A172 (cell line): Measurements from ENCODE around the gene RPS6KA1. TPM values are rescaled to one million over a fixed set of nuclear protein-coding genes. Genes with fewer than 3 reads are reported as not detected.

Experiments
- DNase-seq: peaks from one replicate; pipeline ENCODE4 v3.0.0-alpha.2; 2015; ENCODE audit warnings: low spot score
- total RNA-seq: library from RNA; depleted of rRNA; stranded (reverse); fragments of >200 nt; shearing (Covaris generic); gene quantifications from 2 replicates; pipeline ENCODE4 v1.2.3, GENCODE V29; 2014

Gene RPS6KA1
- total RNA-seq, 1 experiment from 2014 or later, result 14.6 TPM

DNA sequence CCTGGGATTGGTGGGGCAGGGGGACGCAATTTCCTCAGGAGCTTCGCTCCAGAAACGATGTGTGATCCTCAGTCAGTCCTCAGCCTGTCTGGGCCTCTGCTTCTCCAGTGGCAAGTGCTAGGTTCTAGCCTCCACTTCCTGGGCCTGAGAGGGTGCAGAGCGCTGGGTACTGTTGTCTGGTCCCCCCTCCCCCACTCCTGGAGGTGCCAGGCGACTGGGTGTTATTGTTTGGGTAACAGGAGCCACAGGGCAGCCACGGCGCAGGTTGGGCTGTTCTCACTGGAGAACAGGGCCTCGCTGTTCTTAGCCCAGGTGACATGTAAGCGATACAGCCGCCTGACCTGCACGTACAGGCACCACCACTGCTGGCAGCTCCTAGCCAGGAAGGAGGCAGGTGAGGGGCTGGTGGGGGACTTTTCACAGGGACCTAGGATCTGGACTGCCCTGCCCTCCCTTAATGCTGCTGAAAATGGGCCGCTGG lies 2.1 kb downstream of the RPS6KA1 start:
- no peak for DNase-seq

DNA sequence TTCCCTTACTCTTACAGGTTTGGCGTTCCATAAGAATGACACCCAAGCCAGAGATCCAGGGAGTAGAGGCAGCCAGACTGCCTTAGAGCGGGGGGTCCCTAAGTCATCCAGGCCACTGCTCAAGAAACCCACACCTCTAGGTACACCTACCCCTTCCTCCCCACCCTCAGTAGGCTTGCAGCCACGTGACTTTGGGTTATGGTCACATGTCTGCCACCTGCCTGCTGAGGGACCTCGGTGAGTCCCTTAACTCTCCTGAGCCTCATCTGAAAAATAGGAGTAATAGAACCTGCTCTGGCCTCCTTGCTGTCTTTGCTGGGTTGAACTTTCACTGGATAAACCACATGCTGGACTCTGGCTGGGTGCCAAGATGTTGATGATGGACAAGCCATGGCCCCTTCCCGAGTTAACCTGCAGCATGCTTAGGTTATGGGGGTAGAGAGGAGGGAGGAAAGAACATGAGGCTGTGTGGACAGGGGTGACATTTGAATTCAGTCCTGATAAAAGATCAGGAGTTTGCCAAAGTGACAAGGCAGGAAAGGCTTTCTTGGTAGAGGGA lies 4.5 kb downstream of the RPS6KA1 start:
- DNase-seq, result no peak

DNA sequence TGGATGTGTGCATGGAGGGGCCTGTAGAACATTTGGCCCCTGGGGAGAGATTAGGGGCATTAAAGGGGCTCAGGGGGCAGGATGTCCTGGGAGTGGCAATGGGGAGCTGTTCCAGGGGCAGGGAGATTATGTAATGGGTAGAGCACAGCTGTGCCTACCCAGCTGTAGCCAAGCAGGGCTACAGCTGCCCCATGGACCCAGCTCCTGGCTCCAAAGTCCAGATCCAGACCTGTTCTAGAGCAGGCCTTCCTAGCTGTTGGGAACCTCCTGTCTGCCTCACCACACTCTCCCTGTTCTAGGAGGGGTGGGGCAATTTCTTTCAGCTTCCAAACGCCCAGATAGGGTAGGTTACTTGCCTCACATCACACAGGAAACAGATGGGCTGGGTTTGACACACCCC lies 5.6 kb downstream of the RPS6KA1 start:
- no peak for DNase-seq

DNA sequence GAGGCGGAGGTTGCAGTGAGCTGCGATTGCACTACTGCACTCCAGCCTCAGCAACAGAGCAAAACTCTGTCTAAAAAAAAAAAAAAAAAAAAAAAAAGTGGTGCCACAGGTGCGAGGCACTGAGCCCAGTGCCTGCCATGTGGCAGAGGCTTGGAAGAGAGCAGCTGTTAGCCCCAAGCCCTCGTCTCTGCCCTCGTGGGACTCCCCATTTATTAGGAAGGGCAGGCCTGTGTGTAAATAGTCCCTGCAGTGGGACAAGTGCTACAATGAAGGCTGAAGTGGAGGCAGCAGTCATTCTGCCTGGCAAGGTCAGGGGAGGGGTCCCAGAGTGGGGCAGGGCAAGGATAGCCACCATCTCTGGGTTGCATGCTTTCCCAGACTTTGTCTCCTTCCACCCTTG lies 6.5 kb downstream of the RPS6KA1 start:
- DNase-seq, result no peak

DNA sequence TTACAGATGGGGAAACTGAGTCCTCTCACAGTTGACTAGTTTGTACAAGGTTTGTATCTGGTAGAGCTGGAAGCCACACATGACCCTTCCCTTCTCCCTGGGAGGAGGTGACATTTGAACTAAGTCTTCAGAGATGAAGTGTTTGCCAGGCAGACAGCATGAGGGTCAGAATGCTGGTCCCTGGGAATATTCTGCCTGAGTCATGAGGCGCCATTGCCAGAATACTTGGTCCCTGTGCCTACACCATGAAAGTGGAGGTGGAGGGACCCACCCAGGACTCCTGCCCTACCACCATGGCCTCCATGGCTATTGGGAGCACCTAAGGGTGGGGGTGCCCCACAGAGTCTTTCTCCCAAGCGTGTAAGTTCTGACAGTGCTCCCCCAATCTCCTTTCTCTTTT lies 7.0 kb downstream of the RPS6KA1 start:
- DNase-seq, result no peak

DNA sequence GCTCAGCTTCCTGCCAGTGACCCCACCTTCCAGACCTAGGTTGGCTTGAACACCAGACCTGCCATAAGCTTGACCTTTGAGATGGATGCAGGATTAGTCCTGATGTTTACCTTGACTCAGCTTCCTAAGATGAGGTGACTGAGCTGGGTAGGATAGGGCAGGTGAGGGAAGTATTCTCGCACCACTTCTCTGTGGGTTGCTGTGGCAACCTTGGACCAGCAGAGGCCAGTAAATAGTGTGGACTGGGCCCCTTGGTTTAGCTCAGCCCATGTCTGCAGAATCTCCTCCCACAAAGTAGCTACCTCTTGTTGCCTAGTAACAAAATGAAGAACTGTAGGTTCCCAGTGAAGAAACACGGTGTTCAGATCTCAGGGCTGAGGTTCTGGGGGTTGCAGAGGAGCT lies 8.4 kb downstream of the RPS6KA1 start:
- DNase-seq, result no peak

DNA sequence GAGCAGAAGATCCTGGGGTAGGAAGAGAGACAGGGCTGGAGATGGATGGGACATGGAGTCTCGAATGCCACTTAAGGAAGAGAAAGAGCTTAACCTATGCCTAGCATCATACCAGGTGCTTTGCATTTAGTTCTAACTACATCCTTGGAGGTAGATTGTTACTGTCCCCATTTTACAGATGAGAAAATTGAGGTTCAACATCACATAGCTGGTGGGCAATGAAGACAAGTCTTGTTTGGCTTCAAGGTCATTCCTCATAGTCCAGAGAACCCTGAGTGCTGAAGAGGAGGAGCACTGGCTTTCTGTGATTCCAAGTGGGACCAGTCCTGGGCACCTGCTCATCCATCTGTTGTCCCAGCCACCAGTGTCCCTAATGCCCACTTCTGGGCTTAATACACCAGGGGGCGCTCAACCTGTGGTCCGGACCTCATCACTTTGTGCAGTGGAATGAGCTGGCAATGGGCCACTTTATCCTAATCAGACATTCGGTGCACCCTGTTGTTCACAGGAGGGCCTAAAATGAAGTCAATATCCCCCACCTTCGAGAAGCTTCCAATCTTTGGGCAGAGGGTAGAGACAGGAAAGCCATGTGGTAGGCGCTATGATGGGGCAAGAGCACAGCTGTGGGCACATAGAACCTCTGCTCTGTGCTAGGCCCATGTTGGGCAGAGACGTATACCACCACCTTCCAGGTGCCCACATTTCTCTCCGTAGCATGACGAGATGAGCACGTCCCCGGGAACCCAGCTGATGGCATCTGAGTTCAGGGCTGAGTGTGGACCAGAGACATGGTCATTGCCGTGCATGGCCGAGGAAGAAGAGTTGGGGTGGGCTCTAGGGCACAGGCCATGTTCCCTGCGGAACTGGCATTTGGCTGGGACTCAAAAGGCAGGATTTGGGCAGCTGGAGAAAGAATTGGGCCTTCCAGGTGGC lies 9.2 kb downstream of the RPS6KA1 start:
- DNase-seq, result peak; percentile 19

DNA sequence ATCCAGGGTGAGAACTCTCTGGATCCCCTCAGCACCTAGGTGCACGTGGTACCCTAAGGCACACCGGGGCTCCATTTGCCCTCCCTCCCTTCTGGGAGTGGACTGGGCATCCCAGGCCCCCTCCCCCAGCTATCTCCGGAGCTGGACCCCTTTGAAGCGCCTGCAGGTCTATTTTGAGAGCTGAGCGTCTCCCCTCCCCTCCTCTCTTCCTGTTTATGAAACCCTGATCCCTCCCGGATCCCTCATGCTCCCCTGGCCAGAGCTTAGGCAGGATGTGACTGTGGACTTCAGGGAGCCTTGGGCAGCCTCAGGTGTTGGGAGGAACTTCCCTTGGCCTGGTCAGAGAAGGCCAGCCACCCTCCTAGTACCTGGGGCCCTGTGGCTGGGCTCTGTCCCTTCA lies 10.2 kb downstream of the RPS6KA1 start:
- no peak for DNase-seq

DNA sequence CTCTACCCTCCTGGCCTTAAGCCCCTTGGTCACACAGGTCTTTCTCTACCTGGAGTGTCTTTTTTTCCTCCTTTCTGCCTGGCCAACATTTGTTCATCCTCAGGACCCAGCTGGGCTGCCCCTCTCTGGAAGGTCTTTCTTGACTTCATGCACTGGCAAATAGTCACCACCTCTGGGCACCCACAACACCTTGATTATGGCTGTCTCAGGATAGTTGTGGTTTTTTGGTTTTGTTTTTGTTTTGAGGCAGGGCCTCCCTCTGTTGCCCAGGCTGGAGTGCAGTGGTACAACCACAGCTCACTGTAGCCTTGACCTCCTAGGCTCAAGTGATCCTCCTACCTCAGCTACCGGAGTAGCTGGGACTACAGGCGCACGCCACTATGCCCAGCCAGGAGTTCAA lies 10.8 kb downstream of the RPS6KA1 start:
- DNase-seq, result no peak

DNA sequence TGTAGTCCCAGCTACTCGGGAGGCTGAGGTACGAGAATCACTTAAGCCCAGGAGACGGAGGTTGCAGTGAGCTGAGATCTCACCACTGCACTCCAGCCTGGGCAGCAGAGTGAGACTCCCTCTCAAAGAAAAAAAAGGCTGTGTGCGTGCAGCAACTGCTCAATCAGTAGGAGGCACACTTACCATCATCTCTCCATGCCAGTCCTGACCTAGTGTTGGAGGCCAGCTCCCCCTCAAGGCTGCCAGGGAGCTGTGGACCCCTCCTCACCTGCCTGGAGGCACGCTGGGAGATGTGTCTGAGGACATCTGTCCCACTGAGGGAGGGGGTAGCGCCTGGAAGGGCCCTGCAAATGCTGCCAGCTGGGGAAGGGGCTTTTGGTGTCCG lies 11.9 kb downstream of the RPS6KA1 start:
- no peak for DNase-seq

DNA sequence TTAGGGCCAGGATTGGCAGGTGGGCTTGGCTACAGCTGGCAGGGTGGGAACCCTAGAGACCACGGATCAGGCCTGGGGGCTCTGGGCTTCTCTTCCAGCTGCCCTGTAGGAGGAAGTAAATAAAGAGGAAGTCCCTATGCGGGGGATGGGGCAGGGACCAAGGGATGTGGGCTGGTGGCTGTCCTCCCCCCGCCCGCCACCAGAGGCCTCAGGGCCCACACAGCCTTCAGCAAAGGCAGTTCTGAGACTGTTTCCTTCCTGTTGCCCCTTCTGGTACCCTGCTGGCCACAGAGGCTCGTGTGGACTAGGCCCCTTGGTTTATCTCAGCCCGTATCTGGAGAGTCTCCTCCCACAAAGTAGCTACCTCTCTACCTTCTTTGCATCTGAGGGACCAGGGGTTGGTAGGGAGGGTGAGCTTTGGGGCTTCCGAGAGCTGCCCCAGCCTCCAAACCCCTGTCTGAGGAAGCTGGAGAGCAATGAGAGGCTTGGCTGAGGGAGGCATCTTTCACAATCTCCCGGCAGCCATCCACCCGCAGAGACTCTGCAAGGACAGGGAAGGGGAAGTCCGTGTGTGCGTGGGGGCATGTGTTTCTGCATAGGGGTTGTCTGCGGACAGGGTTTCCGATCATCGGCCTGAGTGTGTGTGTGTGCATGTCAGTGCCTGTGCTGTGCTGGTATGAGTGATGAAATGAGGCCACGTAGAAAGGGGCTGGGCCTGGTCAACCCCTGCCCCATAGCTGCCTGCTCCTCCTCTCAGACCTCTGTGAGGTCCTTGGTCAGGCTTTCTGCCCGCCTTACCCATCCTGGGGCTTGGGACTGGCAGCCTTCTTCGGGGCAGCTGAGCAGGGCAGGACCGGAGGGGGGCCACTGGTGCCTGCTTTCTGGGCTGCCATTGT lies 12.5 kb downstream of the RPS6KA1 start:
- no peak for DNase-seq

DNA sequence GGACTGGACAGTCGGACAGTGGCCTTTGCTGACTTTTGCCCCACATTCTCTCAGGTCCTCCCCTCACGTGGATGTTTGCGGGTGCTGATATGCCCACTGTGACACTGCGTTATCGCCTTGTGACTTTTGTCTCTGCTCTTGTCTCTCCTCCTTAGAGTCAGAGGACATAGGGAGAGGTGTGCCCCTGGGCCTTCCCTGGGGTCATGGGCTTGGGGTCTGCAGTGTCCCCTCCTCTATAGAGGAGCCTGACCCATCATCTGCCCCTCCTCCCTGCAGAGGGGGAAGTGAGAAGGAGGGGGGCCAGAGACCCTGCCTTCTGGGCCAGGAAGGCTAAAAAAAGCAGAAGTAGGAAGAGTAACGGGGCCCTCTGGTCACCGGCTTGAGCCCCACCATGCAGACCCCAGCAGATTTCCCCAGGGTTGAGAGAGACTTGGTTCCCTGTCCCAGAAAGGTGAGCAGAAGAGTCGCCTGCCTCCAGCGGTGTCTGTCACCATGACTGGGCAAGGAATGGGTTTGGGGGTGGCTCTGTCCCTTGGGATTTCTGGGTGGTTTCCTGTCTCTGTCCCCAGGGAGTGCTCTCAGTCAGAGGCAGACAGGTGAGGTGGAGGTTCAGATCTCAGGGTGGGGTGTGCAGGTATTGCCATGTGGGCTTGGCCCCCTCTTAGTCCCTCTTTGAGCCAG lies 13.3 kb downstream of the RPS6KA1 start:
- DNase-seq, result no peak

DNA sequence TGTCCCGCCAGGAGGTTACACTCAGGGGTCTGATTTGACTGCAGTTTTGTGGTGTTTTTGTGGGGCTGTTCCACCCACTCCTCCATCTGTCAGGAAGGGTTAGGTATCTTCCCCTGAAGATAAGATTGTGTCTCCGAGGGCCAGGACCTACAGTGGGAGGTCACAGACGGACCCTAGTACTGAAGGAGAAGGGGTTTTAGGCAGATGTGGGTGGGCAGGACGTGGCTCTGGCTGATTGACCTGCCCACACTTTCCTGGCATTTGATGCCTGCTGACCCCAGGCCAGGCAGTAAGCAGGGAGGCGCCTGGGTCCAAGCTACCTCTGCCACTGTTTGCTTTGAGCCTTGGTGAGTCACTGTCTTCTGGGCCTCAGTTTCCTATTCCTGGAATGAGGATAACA lies 13.9 kb downstream of the RPS6KA1 start:
- DNase-seq, result no peak

DNA sequence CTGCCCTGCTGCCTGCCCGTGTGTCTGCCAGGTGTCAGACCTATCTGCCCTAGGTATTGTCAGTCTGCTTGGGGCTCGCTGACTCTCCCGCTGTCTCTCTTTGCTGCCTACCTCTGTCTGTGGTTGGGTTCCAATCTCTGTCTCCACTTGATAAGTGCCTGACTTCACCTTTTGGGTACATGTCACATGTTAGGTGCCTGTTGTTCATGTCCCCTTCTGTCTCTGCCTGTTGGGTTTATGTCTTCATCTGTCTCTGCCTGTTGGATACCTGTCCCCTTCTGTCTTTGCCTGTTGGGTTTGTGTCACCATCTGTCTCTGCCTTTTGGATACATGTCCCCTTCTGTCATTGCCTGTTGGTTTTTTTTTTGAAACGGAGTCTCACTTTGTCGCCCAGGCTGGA lies 14.6 kb downstream of the RPS6KA1 start:
- no peak for DNase-seq

DNA sequence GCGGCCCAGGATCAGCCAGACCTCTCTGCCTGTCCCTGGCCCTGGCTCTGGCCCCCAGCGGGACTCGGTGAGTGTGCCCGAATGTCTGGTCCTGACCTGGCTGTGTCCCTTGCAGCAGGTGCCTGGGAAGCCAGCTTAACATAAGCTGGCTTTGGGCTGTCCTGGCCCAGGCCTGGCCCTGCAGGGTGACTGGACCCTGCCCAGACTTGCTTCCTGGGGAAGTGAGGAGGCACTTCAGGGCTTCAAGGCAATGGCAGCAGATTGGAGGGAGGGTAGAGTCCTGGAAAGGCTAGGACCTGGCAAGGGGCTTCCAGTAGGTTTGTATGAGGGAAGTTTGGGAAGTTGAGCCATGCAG lies 16.4 kb downstream of the RPS6KA1 start:
- DNase-seq, result no peak

DNA sequence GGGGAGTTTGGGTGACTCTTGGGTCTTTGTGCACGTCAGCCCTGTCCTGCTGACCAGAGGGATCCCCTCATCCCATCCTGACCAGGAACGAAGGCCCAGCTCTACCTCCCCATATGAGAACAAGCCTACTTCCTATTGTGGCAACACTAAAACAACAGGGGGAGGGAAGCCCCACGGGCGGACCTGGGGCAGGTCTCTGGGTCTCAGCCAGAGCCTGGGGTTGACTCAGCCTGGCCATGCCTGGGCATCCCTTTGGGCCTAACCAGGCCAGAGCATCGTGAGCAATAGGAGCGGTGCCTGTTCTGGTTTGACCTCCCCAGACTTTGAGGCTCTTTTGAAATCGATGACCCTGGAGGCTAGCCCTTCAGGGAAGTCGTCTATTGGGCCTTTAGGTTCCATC lies 16.8 kb downstream of the RPS6KA1 start:
- DNase-seq, result no peak

DNA sequence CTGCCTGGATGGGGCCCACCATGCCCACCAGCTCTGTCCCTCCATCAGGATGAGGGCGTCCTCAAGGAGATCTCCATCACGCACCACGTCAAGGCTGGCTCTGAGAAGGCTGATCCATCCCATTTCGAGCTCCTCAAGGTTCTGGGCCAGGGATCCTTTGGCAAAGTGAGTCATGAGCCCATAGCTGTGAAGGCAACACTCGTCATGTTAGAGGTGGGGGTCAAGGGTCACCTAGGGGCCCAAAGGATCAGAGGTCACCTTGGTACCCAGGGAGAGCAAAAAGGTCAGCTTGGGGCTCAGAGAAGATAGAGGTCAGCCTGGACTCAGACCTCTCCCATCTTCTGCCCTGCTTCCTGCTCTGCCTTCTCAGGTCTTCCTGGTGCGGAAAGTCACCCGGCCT lies 17.3 kb downstream of the RPS6KA1 start:
- DNase-seq, result no peak

DNA sequence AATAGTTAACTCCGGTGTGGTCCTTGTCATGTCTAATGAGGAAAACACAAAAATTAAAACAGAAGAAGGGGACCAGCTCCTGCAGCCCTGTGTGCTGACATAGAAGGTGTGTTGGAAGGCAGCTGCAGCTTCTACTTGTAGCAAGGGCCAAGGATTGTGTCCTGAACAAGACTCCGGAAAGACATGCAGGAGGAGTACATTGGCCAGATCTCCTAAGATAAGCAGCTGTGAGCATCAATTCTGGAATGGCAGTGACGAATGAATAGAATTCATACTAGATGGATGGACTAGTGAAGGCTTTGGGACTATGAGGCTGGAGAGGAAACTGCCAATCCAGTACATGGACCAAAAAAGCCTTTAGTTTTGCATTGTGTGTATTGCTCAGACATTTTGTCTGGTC lies 19.3 kb downstream of the RPS6KA1 start:
- DNase-seq, result no peak

DNA sequence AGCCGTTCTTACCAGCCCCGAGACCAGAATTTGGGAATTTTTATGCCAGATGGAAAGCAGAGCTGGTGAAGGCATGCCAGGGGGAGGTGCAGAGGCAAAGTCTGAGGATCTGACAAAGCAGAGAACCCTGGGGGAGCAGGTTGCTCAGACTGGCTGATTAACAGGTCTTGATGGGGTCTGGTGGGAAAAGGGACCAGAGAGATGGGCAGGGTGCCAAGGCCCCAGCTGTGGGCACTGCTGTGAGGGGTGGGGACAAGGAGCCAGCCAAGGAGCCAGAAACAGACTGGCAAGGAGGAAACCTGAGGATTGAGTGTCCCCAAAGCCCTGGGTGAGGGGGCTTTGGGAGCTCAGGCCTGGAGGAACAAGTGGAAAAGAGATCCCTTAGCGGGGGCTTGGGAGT lies 21.4 kb downstream of the RPS6KA1 start:
- DNase-seq, result no peak

DNA sequence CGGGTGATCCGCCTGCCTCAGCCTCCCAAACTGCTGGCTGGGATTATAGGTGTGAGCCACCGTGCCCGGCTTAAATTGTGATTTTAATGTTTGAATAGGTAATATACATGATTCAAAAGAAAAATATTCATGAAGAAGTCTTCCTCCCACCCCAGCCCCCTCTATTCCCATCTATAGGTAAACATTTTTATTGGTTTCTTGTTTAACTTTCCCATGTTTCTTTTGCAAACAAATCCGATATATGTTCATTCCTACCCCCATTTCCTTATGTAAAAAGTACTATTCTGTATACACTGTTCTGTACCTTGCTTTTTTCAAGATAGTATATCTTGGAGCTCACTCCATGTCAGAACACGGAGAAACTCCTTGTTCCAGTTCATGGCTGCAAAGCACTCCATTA lies 23.2 kb downstream of the RPS6KA1 start:
- no peak for DNase-seq

DNA sequence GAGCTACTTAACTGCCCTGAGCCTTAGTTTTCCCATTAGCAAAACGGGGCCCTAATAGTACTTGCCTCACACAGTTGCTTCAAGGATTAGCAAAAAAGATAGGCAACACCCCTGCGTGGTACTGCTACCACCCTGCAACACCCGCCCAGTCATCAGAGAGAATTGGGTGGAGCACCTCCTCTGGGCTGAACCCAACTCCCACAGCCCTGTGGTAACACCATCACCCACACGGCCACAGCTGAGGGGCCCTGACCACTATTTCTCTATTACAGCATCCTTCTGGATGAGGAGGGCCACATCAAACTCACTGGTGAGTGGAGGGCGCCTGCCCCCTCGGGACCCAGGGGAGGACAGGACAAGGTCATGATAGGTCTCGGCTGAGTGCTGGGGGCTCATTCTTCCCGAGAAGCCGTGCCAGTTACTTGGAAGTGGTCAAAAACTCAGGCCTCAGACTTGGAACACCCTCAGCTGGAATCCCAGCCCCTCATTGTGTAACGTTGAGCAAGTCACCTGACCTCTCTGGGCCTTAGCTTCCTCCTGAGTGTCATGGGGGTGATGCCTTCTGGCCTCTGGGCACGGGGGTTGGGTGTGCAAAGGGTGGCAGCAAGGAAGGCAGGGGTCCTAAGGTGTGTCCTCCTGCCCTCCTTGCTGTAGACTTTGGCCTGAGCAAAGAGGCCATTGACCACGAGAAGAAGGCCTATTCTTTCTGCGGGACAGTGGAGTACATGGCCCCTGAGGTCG lies 24.6 kb downstream of the RPS6KA1 start:
- DNase-seq, result no peak
